ENCODE data around the gene CCDC40.

CCDC40 gene

GRCh38 chr17:80030730-80031410 lies 5.6 kb upstream of the CCDC40 start:
- no CpG with 5 or more reads among the region's 25 CpGs for WGBS, 2 donors (ENCODE audit: extremely low coverage in 2 of 2, insufficient read length in 2 of 2, insufficient replicate concordance in 1 of 2)
- peaks cover 7% of the 10 kb centered on the region for H3K79me1 ChIP-seq (ENCODE audit: low read depth, low read length)
- no peak overlapping the region for H2AFZ ChIP-seq (ENCODE audit: low read length)
- H3K27ac ChIP-seq (replicated peaks; ENCODE audit: low read length) = no peak overlapping the region
- H3K9me3 ChIP-seq (replicated peaks in 1 of 2; ENCODE audit: control insufficient read depth in 2 of 2, insufficient read depth in 1 of 2, low read depth in 1 of 2, low read length in 2 of 2) = peaks cover 0 to 19% of the 10 kb centered on the region in 2 donors
- H3K9ac ChIP-seq (ENCODE audit: low read depth, low read length, poor library complexity) = no peak overlapping the region
- H3K14ac ChIP-seq (ENCODE audit: low read length) = no peak overlapping the region
- no peak overlapping the region for H3K4me2 ChIP-seq (ENCODE audit: insufficient read depth, low read length, poor library complexity, severe bottlenecking)
- peaks cover 0 to 65% of the 10 kb centered on the region in 2 donors for H3K36me3 ChIP-seq (replicated peaks in 1 of 2; ENCODE audit: control insufficient read depth in 2 of 2, insufficient read depth in 2 of 2, low read length in 2 of 2)
- no peak overlapping the region for H3K18ac ChIP-seq (ENCODE audit: low read length)
- no peak overlapping the region for H3K4me3 ChIP-seq (ENCODE audit: low read length in 2 of 2)
- no peak overlapping the region for H2BK12ac ChIP-seq (ENCODE audit: low read length)
- H3K4ac ChIP-seq (ENCODE audit: low read length) = no peak overlapping the region
- H2BK5ac ChIP-seq (ENCODE audit: low read length) = peak overlapping the region; percentile 42
- H3K4me1 ChIP-seq (ENCODE audit: control insufficient read depth in 2 of 2, insufficient read depth in 1 of 2, low read depth in 1 of 2, low read length in 2 of 2) = peaks cover 3 to 21% of the 10 kb centered on the region in 2 donors
- peak overlapping the region; percentile 67 for H2AK5ac ChIP-seq (ENCODE audit: low read depth, low read length)
- DNase-seq (ENCODE audit: low spot score) = no peak
- H2BK120ac ChIP-seq (ENCODE audit: low read depth, low read length) = no peak overlapping the region
- H3K23ac ChIP-seq (ENCODE audit: low read depth, low read length, poor library complexity) = peak overlapping the region; percentile 53
- no peak overlapping the region for H2BK15ac ChIP-seq (ENCODE audit: low read length)
- no peak overlapping the region for H4K8ac ChIP-seq (ENCODE audit: low read depth, low read length)
- no peaks in the 10 kb centered on the region for H3K27me3 ChIP-seq (ENCODE audit: control insufficient read depth in 3 of 3, insufficient read depth in 3 of 3, low read depth in 1 of 3, low read length in 3 of 3)
- no peak overlapping the region for H4K91ac ChIP-seq (ENCODE audit: low read depth, low read length, poor library complexity)

GRCh38 chr17:80031691-80032430 lies 4.6 kb upstream of the CCDC40 start:
- Histone ChIP-seq H3K4me2 (ENCODE audit: insufficient read depth, low read length, poor library complexity, severe bottlenecking) (no peak overlapping the region), H3K79me1 (ENCODE audit: low read depth, low read length) (peaks cover 7% of the 10 kb centered on the region), H3K18ac (ENCODE audit: low read length) (no peak overlapping the region), H2BK12ac (ENCODE audit: low read length) (no peak overlapping the region), H3K14ac (ENCODE audit: low read length) (no peak overlapping the region), H2BK120ac (ENCODE audit: low read depth, low read length) (no peak overlapping the region), H3K23ac (ENCODE audit: low read depth, low read length, poor library complexity) (no peak overlapping the region), H3K36me3 (replicated peaks in 1 of 2; ENCODE audit: control insufficient read depth in 2 of 2, insufficient read depth in 2 of 2, low read length in 2 of 2) (peaks cover 0 to 58% of the 10 kb centered on the region in 2 donors), H2AK5ac (ENCODE audit: low read depth, low read length) (no peak overlapping the region), H3K4me1 (ENCODE audit: control insufficient read depth in 2 of 2, insufficient read depth in 1 of 2, low read depth in 1 of 2, low read length in 2 of 2) (peaks cover 3 to 21% of the 10 kb centered on the region in 2 donors), H3K9ac (ENCODE audit: low read depth, low read length, poor library complexity) (no peak overlapping the region), H3K27me3 (ENCODE audit: control insufficient read depth in 3 of 3, insufficient read depth in 3 of 3, low read depth in 1 of 3, low read length in 3 of 3) (no peaks in the 10 kb centered on the region), H2AFZ (ENCODE audit: low read length) (no peak overlapping the region), H3K4me3 (ENCODE audit: low read length in 2 of 2) (no peak overlapping the region), H2BK15ac (ENCODE audit: low read length) (no peak overlapping the region), H3K27ac (replicated peaks; ENCODE audit: low read length) (no peak overlapping the region), H4K8ac (ENCODE audit: low read depth, low read length) (no peak overlapping the region), H3K9me3 (replicated peaks in 1 of 2; ENCODE audit: control insufficient read depth in 2 of 2, insufficient read depth in 1 of 2, low read depth in 1 of 2, low read length in 2 of 2) (peaks cover 0 to 19% of the 10 kb centered on the region in 2 donors), H4K91ac (ENCODE audit: low read depth, low read length, poor library complexity) (no peak overlapping the region), H2BK5ac (ENCODE audit: low read length) (no peak overlapping the region), H3K4ac (ENCODE audit: low read length) (no peak overlapping the region)
- WGBS, 2 donors (ENCODE audit: extremely low coverage in 2 of 2, insufficient read length in 2 of 2, insufficient replicate concordance in 1 of 2) = no CpG with 5 or more reads among the region's 12 CpGs
- DNase-seq (ENCODE audit: low spot score) = no peak

GRCh38 chr17:80032614-80033171 lies 3.7 kb upstream of the CCDC40 start:
- Histone ChIP-seq H2AFZ (ENCODE audit: low read length) (no peak overlapping the region), H2BK120ac (ENCODE audit: low read depth, low read length) (no peak overlapping the region), H3K79me1 (ENCODE audit: low read depth, low read length) (peaks cover 7% of the 10 kb centered on the region), H3K27me3 (ENCODE audit: control insufficient read depth in 3 of 3, insufficient read depth in 3 of 3, low read depth in 1 of 3, low read length in 3 of 3) (no peaks in the 10 kb centered on the region), H3K23ac (ENCODE audit: low read depth, low read length, poor library complexity) (no peak overlapping the region), H4K91ac (ENCODE audit: low read depth, low read length, poor library complexity) (no peak overlapping the region), H2BK15ac (ENCODE audit: low read length) (no peak overlapping the region), H3K9me3 (replicated peaks in 1 of 2; ENCODE audit: control insufficient read depth in 2 of 2, insufficient read depth in 1 of 2, low read depth in 1 of 2, low read length in 2 of 2) (peaks cover 0 to 19% of the 10 kb centered on the region in 2 donors), H2BK12ac (ENCODE audit: low read length) (no peak overlapping the region), H3K27ac (replicated peaks; ENCODE audit: low read length) (no peak overlapping the region), H3K4me2 (ENCODE audit: insufficient read depth, low read length, poor library complexity, severe bottlenecking) (no peak overlapping the region), H2AK5ac (ENCODE audit: low read depth, low read length) (no peak overlapping the region), H3K4ac (ENCODE audit: low read length) (no peak overlapping the region), H3K18ac (ENCODE audit: low read length) (no peak overlapping the region), H3K36me3 (replicated peaks in 1 of 2; ENCODE audit: control insufficient read depth in 2 of 2, insufficient read depth in 2 of 2, low read length in 2 of 2) (peaks cover 0 to 53% of the 10 kb centered on the region in 2 donors), H3K14ac (ENCODE audit: low read length) (no peak overlapping the region), H4K8ac (ENCODE audit: low read depth, low read length) (no peak overlapping the region), H3K4me3 (ENCODE audit: low read length in 2 of 2) (no peak overlapping the region), H2BK5ac (ENCODE audit: low read length) (no peak overlapping the region), H3K4me1 (ENCODE audit: control insufficient read depth in 2 of 2, insufficient read depth in 1 of 2, low read depth in 1 of 2, low read length in 2 of 2) (peaks cover 3 to 22% of the 10 kb centered on the region in 2 donors), H3K9ac (ENCODE audit: low read depth, low read length, poor library complexity) (no peak overlapping the region)
- no CpG with 5 or more reads among the region's 9 CpGs for WGBS, 2 donors (ENCODE audit: extremely low coverage in 2 of 2, insufficient read length in 2 of 2, insufficient replicate concordance in 1 of 2)
- DNase-seq (ENCODE audit: low spot score) = no peak

- H2AFZ ChIP-seq (ENCODE audit: low read length) = no peak overlapping the region
- peaks cover 3 to 26% of the 10 kb centered on the region in 2 donors for H3K4me1 ChIP-seq (ENCODE audit: control insufficient read depth in 2 of 2, insufficient read depth in 1 of 2, low read depth in 1 of 2, low read length in 2 of 2)
- H4K8ac ChIP-seq (ENCODE audit: low read depth, low read length) = no peak overlapping the region
- H3K27me3 ChIP-seq (ENCODE audit: control insufficient read depth in 3 of 3, insufficient read depth in 3 of 3, low read depth in 1 of 3, low read length in 3 of 3) = no peaks in the 10 kb centered on the region
- no peak overlapping the region for H3K23ac ChIP-seq (ENCODE audit: low read depth, low read length, poor library complexity)
- H3K9ac ChIP-seq (ENCODE audit: low read depth, low read length, poor library complexity) = no peak overlapping the region
- H3K4me2 ChIP-seq (ENCODE audit: insufficient read depth, low read length, poor library complexity, severe bottlenecking) = no peak overlapping the region
- no peak overlapping the region for H2BK5ac ChIP-seq (ENCODE audit: low read length)
- peaks cover 7% of the 10 kb centered on the region for H3K79me1 ChIP-seq (ENCODE audit: low read depth, low read length)
- H2BK15ac ChIP-seq (ENCODE audit: low read length) = no peak overlapping the region
- H3K9me3 ChIP-seq (replicated peaks in 1 of 2; ENCODE audit: control insufficient read depth in 2 of 2, insufficient read depth in 1 of 2, low read depth in 1 of 2, low read length in 2 of 2) = peaks cover 0 to 19% of the 10 kb centered on the region in 2 donors
- H3K27ac ChIP-seq (replicated peaks; ENCODE audit: low read length) = no peak overlapping the region
- no peak overlapping the region for H3K14ac ChIP-seq (ENCODE audit: low read length)
- no peak overlapping the region for H2BK120ac ChIP-seq (ENCODE audit: low read depth, low read length)
- peaks cover 3 to 43% of the 10 kb centered on the region in 2 donors for H3K36me3 ChIP-seq (replicated peaks in 1 of 2; ENCODE audit: control insufficient read depth in 2 of 2, insufficient read depth in 2 of 2, low read length in 2 of 2)
- H4K91ac ChIP-seq (ENCODE audit: low read depth, low read length, poor library complexity) = no peak overlapping the region
- H3K4me3 ChIP-seq (ENCODE audit: low read length in 2 of 2) = no peak overlapping the region
- H2BK12ac ChIP-seq (ENCODE audit: low read length) = no peak overlapping the region
- H3K4ac ChIP-seq (ENCODE audit: low read length) = no peak overlapping the region
- H2AK5ac ChIP-seq (ENCODE audit: low read depth, low read length) = no peak overlapping the region
- WGBS, 2 donors (ENCODE audit: extremely low coverage in 2 of 2, insufficient read length in 2 of 2, insufficient replicate concordance in 1 of 2) = no CpG with 5 or more reads among the region's 4 CpGs
- no peak overlapping the region for H3K18ac ChIP-seq (ENCODE audit: low read length)
- DNase-seq (ENCODE audit: low spot score) = no peak
These were observed 2.6 kb upstream of the CCDC40 start for GRCh38 chr17:80033840-80034239.

Measured in neuronal stem cell (in vitro differentiated cells).